Stimulated activated CD8-positive, alpha-beta memory T cell treated with anti-CD3 and anti-CD28 coated beads, Interleukin-7, amount 100 ng/mL, for 1 hour (primary cell): Measurements from ENCODE around the gene MRPL36.

ENCODE experiments used
- DNase-seq, 2 donors: peaks; one replicate each; pipeline ENCODE4 v3.0.0-alpha.2; 2020; ENCODE audit warnings: low read depth in 2 of 2

MRPL36 gene

DNA sequence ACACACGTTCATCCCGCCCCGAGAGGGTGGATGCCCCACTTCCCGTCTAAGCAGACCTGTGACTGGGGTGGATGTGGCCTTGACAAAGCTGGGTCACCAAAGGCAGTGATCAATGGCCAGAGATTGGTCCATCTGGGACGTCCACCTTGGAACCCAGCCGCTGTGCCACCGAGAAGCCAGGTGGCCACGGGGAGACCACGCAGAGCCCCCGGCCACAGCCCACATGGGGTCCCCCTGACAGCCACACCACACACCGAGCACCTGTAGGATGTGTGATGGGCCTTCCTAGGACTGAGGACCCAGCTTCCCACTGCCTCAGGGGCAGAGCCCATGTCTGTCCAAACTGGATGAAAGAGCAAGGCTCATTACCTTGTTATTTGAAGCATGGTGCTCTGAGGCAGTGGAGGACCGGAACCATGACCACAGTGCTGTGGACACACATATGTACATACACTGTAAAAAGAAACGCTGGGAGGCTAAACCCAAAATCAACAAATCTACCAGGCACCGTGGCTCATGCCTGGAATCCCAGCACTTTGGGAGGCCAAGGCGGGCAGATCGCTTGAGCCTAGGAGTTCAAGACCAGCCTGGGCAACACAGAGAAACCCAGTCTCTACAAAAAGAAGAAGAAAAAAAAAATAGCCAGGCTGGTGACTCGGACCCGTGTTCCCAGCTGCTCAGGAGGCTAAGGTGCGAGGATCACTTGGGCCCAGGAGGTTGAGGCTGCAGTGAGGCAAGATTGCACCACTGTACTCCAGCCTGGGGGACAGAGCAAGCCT lies 50.1 kb downstream of the MRPL36 start:
- no peak for DNase-seq

DNA sequence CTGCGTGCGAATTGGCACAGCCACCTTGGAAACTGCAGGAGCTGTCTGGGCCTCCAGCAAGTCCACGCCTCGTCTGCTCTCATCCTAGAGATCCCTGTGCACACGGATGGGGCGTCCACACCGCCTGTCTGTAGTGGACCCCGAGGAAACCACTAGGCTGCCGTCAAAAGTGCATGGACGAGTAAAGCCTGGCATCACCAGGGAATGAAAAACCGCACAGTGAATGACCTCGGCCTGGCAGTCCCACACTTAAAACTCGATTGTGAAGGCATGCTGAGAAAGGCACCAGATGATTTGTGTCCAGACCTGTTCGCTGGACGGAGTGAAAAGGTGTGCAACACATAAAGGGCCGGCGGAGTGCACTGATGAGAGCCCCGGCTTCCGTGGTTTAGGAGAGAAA lies 50.8 kb downstream of the MRPL36 start:
- no peak for DNase-seq
